Smooth muscle cell (in vitro differentiated cells): ENCODE measurements around the gene CRIP2. TPM values are rescaled to one million over a fixed set of nuclear protein-coding genes. Genes with fewer than 3 reads are reported as not detected.
A peak's percentile ranks its signal among the peaks of the same experiment; 100 is the strongest.

Experiments used
- DNase-seq: peaks from one replicate; lab custom pipeline; 2025; ENCODE audit not compliant: unreplicated experiment; lab: John Stamatoyannopoulos, UW
- H2AFZ ChIP-seq: fragments of 200-600 bp; sonication (generic); 2 replicates; pipeline ENCODE4 v1.6.0; 2016; ENCODE audit warnings: antibody characterized with exemption, low read depth, mild to moderate bottlenecking
- H3F3A ChIP-seq: fragments of 200-600 bp; sonication (generic); 2 replicates; pipeline ENCODE4 v1.6.0; 2017; ENCODE audit warnings: antibody characterized with exemption, low read depth
- H3K27ac ChIP-seq: fragments of 200-600 bp; sonication (generic); 2 replicates; pipeline ENCODE4 v1.5.1; 2016; ENCODE audit warnings: low read depth, mild to moderate bottlenecking
- H3K27me3 ChIP-seq: fragments of 200-600 bp; sonication (generic); 2 replicates; pipeline ENCODE4 v1.6.1; 2016; ENCODE audit warnings: low read depth, mild to moderate bottlenecking
- H3K36me3 ChIP-seq: fragments of 200-600 bp; sonication (generic); 2 replicates; pipeline ENCODE4 v1.5.1; 2016; ENCODE audit warnings: low read depth
- H3K4me1 ChIP-seq: fragments of 200-600 bp; sonication (generic); 2 replicates; pipeline ENCODE4 v1.5.1; 2016; ENCODE audit warnings: low read depth
- H3K4me2 ChIP-seq: fragments of 200-600 bp; sonication (generic); 2 replicates; pipeline ENCODE4 v1.6.0; 2016; ENCODE audit warnings: mild to moderate bottlenecking
- H3K4me3 ChIP-seq: fragments of 200-600 bp; sonication (generic); 2 replicates; pipeline ENCODE4 v1.5.1; 2016; ENCODE audit warnings: mild to moderate bottlenecking
- H3K79me2 ChIP-seq: fragments of 200-600 bp; sonication (generic); 2 replicates; pipeline ENCODE4 v1.6.0; 2016; ENCODE audit warnings: low read depth, mild to moderate bottlenecking
- H3K9ac ChIP-seq: fragments of 200-600 bp; sonication (generic); 2 replicates; pipeline ENCODE4 v1.6.0; 2016; ENCODE audit warnings: low read depth
- H3K9me3 ChIP-seq: fragments of 200-600 bp; sonication (generic); replicated peaks from 2 replicates; pipeline ENCODE4 v1.5.1; 2016; ENCODE audit warnings: low read depth
- H4K20me1 ChIP-seq: fragments of 200-600 bp; sonication (generic); 2 replicates; pipeline ENCODE4 v1.6.0; 2016; ENCODE audit warnings: low read depth
- WGBS: methylation state at CpG from one replicate; pipeline ENCODE4 v1.1.7; 2016; ENCODE audit warnings: low lambda C conversion rate; 5-methylcytosine and 5-hydroxymethylcytosine counted together
- polyA plus RNA-seq: library from polyadenylated mRNA; unstranded; fragments of >200 nt; fragmentation: Nextera tagmentation; extraction: Ambion mirVana; gene quantifications from 2 replicates; pipeline ENCODE4 v1.2.1, GENCODE V29; 2016
- total RNA-seq: library from RNA; depleted of rRNA; stranded (reverse); fragments of >200 nt; gene quantifications from 2 replicates; pipeline ENCODE4 v1.2.3, GENCODE V29; 2014
- TF ChIP-seq, protein P1 (sequence below): fragments of 200-600 bp; sonication (generic); IDR thresholded peaks from 2 replicates; pipeline ENCODE4 v1.5.1; 2017; ENCODE audit warnings: borderline replicate concordance, mild to moderate bottlenecking, antibody characterized with exemption; ENCODE audit not compliant: insufficient read depth, poor library complexity, severe bottlenecking

Gene CRIP2
- total and polyA plus RNA-seq, 2 experiments from 2014 or later: 14.1 to 38.1 TPM

DNA sequence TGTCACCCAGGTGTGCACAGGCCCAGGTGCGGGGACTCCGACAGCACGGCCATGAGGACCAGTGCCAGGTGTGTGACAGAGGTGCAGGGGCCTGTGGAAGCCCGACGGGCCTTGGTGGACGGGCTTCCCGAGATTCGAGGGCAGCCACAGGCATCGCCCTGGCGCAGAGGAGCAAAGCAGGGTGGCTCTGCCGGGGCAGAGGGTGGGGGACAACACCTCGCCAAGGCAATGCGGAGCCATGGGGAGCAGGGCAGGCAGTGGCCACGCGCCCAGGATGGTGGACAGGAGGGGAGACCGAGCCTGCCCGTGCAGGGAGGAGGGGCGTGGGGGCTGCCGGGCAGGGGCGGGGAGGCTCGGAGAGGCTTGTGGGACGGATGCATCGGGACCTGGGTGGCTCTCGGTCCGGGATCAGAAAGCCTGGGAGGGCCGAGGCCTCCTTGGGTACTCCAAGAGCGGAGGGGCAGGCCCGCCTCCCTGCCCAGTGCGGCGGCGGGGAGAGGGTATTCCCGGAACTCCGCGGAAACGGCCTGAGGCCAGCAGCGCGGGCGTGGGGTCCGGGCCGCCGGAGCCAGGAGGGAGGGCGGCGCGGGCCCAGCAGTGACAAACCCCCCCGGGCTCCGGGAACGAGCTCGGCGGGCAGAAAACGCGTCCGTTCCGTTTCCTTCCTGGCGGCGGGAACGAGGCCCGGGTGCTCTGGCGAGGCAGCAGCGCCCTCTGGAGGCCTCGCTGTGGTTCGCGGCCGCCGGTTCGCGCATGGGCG lies 53.4 kb downstream of the CRIP2 start:
- H3K4me1 ChIP-seq: no peaks in the 10 kb centered on the region
- H3K9ac ChIP-seq: no peak overlapping the region
- WGBS: 82% methylated on average over 36 of the region's 67 CpGs
- no peaks in the 10 kb centered on the region for H4K20me1 ChIP-seq
- no peak overlapping the region for H3K27ac ChIP-seq
- no peaks in the 10 kb centered on the region for H3K27me3 ChIP-seq
- no peaks in the 10 kb centered on the region for H3K79me2 ChIP-seq
- H2AFZ ChIP-seq: no peak overlapping the region
- peak; percentile 34 for DNase-seq
- H3K4me2 ChIP-seq: peak overlapping the region; percentile 81
- TF ChIP-seq, protein P1, sequence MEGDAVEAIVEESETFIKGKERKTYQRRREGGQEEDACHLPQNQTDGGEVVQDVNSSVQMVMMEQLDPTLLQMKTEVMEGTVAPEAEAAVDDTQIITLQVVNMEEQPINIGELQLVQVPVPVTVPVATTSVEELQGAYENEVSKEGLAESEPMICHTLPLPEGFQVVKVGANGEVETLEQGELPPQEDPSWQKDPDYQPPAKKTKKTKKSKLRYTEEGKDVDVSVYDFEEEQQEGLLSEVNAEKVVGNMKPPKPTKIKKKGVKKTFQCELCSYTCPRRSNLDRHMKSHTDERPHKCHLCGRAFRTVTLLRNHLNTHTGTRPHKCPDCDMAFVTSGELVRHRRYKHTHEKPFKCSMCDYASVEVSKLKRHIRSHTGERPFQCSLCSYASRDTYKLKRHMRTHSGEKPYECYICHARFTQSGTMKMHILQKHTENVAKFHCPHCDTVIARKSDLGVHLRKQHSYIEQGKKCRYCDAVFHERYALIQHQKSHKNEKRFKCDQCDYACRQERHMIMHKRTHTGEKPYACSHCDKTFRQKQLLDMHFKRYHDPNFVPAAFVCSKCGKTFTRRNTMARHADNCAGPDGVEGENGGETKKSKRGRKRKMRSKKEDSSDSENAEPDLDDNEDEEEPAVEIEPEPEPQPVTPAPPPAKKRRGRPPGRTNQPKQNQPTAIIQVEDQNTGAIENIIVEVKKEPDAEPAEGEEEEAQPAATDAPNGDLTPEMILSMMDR: peak; percentile 57
- H3F3A ChIP-seq: no peaks in the 10 kb centered on the region
- peak overlapping the region; percentile 51 for H3K4me3 ChIP-seq
- H3K36me3 ChIP-seq: no peaks in the 10 kb centered on the region
- H3K9me3 ChIP-seq: no peaks in the 10 kb centered on the region

DNA sequence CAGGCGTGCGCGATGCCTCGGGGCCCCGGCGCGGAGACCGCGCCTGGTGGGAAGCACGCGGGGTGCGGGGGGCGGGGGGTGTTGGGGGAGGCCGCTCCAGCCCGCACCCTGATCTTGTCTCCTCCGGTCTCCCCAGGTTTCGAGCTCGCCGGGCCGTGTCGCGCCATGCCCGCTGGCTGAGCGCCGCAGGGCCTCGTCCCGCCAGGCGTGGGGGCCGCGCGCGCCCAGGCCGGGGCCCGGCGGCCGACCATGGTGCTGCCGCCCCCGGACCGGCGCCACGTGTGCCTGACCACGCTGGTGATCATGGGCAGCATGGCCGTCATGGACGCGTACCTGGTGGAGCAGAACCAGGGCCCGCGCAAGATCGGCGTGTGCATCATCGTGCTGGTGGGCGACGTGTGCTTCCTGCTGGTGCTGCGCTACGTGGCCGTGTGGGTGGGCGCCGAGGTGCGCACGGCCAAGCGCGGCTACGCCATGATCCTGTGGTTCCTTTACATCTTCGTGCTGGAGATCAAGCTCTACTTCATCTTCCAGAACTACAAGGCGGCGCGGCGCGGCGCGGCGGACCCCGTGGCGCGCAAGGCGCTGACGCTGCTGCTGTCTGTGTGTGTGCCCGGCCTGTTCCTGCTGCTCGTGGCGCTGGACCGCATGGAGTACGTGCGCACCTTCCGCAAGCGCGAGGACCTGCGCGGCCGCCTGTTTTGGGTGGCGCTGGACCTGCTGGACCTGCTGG lies 54.1 kb downstream of the CRIP2 start:
- no peak overlapping the region for H2AFZ ChIP-seq

DNA sequence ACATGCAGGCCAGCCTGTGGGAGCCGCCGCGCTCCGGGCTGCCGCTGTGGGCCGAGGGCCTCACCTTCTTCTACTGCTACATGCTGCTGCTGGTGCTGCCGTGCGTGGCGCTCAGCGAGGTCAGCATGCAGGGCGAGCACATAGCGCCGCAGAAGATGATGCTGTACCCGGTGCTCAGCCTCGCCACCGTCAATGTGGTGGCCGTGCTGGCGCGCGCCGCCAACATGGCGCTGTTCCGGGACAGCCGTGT lies 54.6 kb downstream of the CRIP2 start:
- Histone ChIP-seq H3K27me3 (no peaks in the 10 kb centered on the region), H3K4me3 (no peak overlapping the region), H3F3A (no peaks in the 10 kb centered on the region), H3K79me2 (no peaks in the 10 kb centered on the region), H2AFZ (no peak overlapping the region), H3K4me1 (no peaks in the 10 kb centered on the region), H3K36me3 (no peaks in the 10 kb centered on the region), H3K9me3 (no peaks in the 10 kb centered on the region), H3K9ac (no peak overlapping the region), H3K27ac (no peak overlapping the region), H3K4me2 (no peak overlapping the region), H4K20me1 (no peaks in the 10 kb centered on the region)
- no peak for DNase-seq
- TF ChIP-seq, protein P1: no peak
- WGBS: 98% methylated on average over 23 of the region's 24 CpGs

More for the DNA sequence above, 54.1 kb downstream of the CRIP2 start:
- H3K27ac ChIP-seq: no peak overlapping the region
- no peaks in the 10 kb centered on the region for H3K9me3 ChIP-seq
- H3K36me3 ChIP-seq: no peaks in the 10 kb centered on the region
- no peaks in the 10 kb centered on the region for H3K4me1 ChIP-seq
- no peaks in the 10 kb centered on the region for H4K20me1 ChIP-seq
- no peaks in the 10 kb centered on the region for H3K79me2 ChIP-seq
- no peaks in the 10 kb centered on the region for H3K27me3 ChIP-seq
- H3K4me2 ChIP-seq: peak overlapping the region; percentile 81
- no peak for DNase-seq
- TF ChIP-seq, protein P1: no peak
- H3K9ac ChIP-seq: no peak overlapping the region
- 85% methylated on average over 73 of the region's 89 CpGs for WGBS
- peak overlapping the region; percentile 51 for H3K4me3 ChIP-seq
- no peaks in the 10 kb centered on the region for H3F3A ChIP-seq

Other genes with a start within 250 kb of the CRIP2 start
- 22.7 and 27.0 TPM in 2 replicates for gene BTBD6, start 226.3 kb upstream of the CRIP2 start, total RNA-seq
- 40.3 and 41.8 TPM in 2 replicates for gene BTBD6, start 226.3 kb upstream of the CRIP2 start, polyA plus RNA-seq
- 9.8 and 15.9 TPM in 2 replicates for gene BRF1, start 173.8 kb upstream of the CRIP2 start, total RNA-seq
- gene BRF1, start 173.8 kb upstream of the CRIP2 start, polyA plus RNA-seq: 12.5 and 20.7 TPM in 2 replicates
- gene PACS2, start 160.1 kb upstream of the CRIP2 start, total RNA-seq: 36.9 and 37.3 TPM in 2 replicates
- gene PACS2, start 160.1 kb upstream of the CRIP2 start, polyA plus RNA-seq: 49.1 and 57.7 TPM in 2 replicates
- gene TEX22, start 76.3 kb upstream of the CRIP2 start, total RNA-seq: 0.09 and 1.7 TPM in 2 replicates
- gene TEX22, start 76.3 kb upstream of the CRIP2 start, polyA plus RNA-seq: 0.50 and 0.93 TPM in 2 replicates
- 25.5 and 41.3 TPM in 2 replicates for gene MTA1, start 55.0 kb upstream of the CRIP2 start, total RNA-seq
- gene MTA1, start 55.0 kb upstream of the CRIP2 start, polyA plus RNA-seq: 48.7 and 60.4 TPM in 2 replicates
- gene CRIP1, start 12.1 kb downstream of the CRIP2 start, total RNA-seq: 0.27 and 4.9 TPM in 2 replicates
- 31.8 and 40.6 TPM in 2 replicates for gene CRIP1, start 12.1 kb downstream of the CRIP2 start, polyA plus RNA-seq
- 3.8 and 3.9 TPM in 2 replicates for gene TEDC1, start 16.4 kb downstream of the CRIP2 start, total RNA-seq
- gene TEDC1, start 16.4 kb downstream of the CRIP2 start, polyA plus RNA-seq: 4.7 and 8.2 TPM in 2 replicates
- gene TMEM121, start 51.8 kb downstream of the CRIP2 start, total RNA-seq: 2.6 and 7.0 TPM in 2 replicates
- gene TMEM121, start 51.8 kb downstream of the CRIP2 start, polyA plus RNA-seq: 7.2 and 12.1 TPM in 2 replicates